Measurements from ENCODE around the gene ATP10A.

Gene ATP10A

GRCh38 chr15:25877681-25878080 is 14.6 kb upstream of the ATP10A start:
- in situ Hi-C loops (cut with HindIII; ENCODE audit: low sequenced_read_pairs): no loop called here
- no peak overlapping the region for H3K4me3 ChIP-seq (ENCODE audit: low read depth, low read length)
- TF ChIP-seq CTCF (IDR thresholded peaks at IDR 0.05; ENCODE audit: low read depth, low read length): no peak

GRCh38 chr15:25876231-25877140 is 13.4 kb upstream of the ATP10A start:
- TF ChIP-seq CTCF (IDR thresholded peaks at IDR 0.05; ENCODE audit: low read depth, low read length): no peak
- no peak overlapping the region for H3K4me3 ChIP-seq (ENCODE audit: low read depth, low read length)
- in situ Hi-C loops (cut with HindIII; ENCODE audit: low sequenced_read_pairs): no loop called here
- DNase-seq (ENCODE audit: low read depth, low spot score): no peak

More at GRCh38 chr15:25877681-25878080, 14.6 kb upstream of the ATP10A start:
- no peak for DNase-seq (ENCODE audit: low read depth, low spot score)

- in situ Hi-C loops (cut with HindIII; ENCODE audit: low sequenced_read_pairs): no loop called here
Observed at GRCh38 chr15:25875566-25875965, 12.4 kb upstream of the ATP10A start.

GRCh38 chr15:25874379-25874778 is 11.3 kb upstream of the ATP10A start:
- in situ Hi-C loops (cut with HindIII; ENCODE audit: low sequenced_read_pairs): no loop called here
- no peak for TF ChIP-seq CTCF (IDR thresholded peaks at IDR 0.05; ENCODE audit: low read depth, low read length)
- no peak for DNase-seq (ENCODE audit: low read depth, low spot score)
- no peak overlapping the region for H3K4me3 ChIP-seq (ENCODE audit: low read depth, low read length)

More at GRCh38 chr15:25875566-25875965, 12.4 kb upstream of the ATP10A start:
- no peak overlapping the region for H3K4me3 ChIP-seq (ENCODE audit: low read depth, low read length)
- TF ChIP-seq CTCF (IDR thresholded peaks at IDR 0.05; ENCODE audit: low read depth, low read length): no peak
- DNase-seq (ENCODE audit: low read depth, low spot score): no peak

- in situ Hi-C loops (cut with HindIII; ENCODE audit: low sequenced_read_pairs): no loop called here
- TF ChIP-seq CTCF (IDR thresholded peaks at IDR 0.05; ENCODE audit: low read depth, low read length): no peak
- DNase-seq (ENCODE audit: low read depth, low spot score): no peak
- H3K4me3 ChIP-seq (ENCODE audit: low read depth, low read length): no peak overlapping the region
Observed at GRCh38 chr15:25871403-25871802, 8.3 kb upstream of the ATP10A start.

- no peak for TF ChIP-seq CTCF (IDR thresholded peaks at IDR 0.05; ENCODE audit: low read depth, low read length)
- in situ Hi-C loops (cut with HindIII; ENCODE audit: low sequenced_read_pairs): no loop called here
Observed at GRCh38 chr15:25870938-25871337, 7.8 kb upstream of the ATP10A start.

More at GRCh38 chr15:25870938-25871337, 7.8 kb upstream of the ATP10A start:
- DNase-seq (ENCODE audit: low read depth, low spot score): no peak
- H3K4me3 ChIP-seq (ENCODE audit: low read depth, low read length): no peak overlapping the region
